NOMO-1 treated with dmso at 0.1 percent for 144 hours (cell line): ENCODE data around the gene NPTXR.
"Not testable (repeated sequence)": the region's sequence is repeated elsewhere in the genome, so short reads cannot be mapped to it uniquely, and the experiment has no call there.

Experiments
- DNase-seq: peaks from one replicate; lab custom pipeline; 2025; ENCODE audit not compliant: unreplicated experiment; lab: John Stamatoyannopoulos, UW

The NPTXR gene

DNA sequence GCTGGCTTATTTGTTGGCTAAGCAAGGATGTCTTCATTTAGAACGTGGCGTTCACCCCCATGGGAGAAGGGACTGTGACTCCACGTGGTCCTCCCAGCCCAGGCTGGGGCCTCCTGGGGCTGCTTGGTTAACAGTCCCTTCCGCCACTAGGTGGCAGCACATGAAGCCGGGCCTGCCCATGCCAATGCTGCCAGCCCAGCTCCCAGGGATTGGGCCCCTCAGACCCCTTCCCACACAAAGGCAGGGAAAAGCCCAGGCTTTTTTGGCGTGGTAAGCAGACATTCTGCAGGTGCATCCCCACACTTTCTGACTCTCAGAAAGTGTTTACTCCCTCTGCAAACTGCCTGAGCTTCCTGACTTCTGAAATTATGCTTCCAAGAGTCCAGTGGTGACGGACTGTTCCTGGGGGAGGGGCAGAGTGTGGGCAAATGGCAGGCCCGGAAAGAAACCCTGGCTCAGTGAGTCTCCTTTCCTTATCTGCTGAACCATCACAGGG is 25.1 kb upstream of the NPTXR start:
- peak; percentile 7 for DNase-seq

DNA sequence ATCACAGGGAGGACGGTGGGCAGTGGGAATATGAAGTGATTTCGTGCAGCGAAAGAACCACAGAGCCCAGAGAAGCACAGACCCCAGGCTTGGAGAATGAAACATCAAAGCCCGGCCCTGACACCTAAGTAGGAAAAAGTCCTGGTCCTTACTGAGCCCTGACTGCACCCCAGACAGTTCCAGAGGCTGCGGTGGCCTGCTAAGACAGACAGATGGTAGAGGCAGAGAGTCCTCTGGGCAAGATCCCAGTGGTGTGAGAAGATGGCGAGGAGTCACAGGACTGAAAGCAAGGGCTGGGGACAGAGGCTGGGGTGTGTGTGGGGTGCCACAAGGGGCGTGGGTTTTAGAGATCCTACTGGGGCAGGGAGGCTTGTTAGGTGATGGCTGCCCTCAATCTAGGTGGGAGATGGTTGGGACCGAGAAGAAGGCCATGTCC is 24.5 kb upstream of the NPTXR start:
- no peak for DNase-seq

DNA sequence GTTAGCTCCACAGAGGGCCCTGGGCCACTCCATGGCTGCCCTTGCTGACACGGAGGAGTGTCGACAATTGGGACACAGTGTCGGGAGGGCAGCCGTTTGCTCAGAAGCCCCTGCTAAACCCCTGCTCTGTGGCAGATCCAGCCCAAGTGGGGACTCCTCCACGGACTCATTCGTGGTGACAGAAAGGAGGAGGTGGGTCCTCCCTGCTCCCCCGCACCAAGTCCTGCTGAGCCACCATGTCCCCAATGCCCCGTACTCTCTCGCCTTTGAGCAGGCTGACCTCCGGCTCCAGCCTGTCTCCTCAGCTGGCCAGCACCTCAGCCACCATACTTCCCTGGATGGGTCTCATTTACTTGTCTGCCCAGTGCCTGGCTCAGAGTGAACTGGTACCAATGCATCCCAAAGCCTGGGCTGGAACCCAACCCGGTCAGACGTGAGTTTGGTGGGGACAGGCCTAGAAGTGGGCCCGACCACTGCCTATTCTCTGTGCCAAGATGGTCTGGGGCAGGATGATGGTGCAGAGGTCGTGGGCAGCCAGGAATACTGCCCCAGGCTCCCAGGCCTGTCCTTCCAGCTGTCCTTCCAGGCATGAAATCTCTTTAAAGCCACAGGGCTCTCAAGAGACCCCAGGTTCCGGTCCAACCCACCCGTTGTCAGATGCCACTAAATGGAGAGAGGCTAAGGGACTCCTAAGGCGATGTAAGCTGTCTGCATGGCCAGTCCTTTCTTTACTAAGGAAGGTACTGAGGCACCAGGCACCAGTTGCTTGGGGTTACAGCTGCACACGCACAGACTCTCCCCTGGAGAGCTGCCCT is 23.9 kb upstream of the NPTXR start:
- no peak for DNase-seq

DNA sequence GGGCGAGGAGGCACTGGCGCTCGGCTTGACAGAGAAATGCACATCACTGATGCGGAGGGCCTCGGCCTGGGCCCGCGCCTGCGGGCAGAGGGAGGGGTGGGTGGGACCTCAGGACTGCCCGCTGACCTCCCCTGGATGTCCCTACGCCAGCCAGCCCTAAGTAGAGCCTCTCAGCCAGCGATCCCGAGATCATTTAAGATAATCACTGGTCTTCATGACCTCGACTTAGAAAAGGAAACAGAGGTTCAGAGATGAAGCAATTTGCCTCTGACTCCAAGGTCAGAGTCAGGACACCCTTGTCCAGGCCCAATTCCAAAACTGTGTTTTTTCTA is 23.3 kb upstream of the NPTXR start:
- no peak for DNase-seq

GRCh38 chr22:38866399-38867123 is 22.7 kb upstream of the NPTXR start:
- no peak for DNase-seq

DNA sequence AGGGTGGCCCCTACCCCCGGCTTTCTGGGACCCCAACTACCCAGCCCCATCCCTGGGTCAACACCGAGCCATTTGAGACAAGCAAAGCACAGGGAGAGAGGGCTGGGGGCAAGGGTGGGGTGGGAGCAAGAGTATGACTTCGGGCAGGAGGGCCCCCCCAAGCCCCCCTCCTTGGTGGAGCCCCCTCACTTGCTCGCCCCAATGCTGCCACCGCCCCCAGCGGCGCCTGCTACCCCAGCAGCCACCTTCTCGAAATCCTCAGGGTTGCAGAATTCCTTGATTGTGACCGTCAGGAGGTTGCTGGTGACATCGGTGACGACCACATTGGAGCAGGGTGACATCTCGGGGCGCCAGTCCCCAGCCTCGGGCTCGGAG is 22.2 kb upstream of the NPTXR start:
- no peak for DNase-seq

DNA sequence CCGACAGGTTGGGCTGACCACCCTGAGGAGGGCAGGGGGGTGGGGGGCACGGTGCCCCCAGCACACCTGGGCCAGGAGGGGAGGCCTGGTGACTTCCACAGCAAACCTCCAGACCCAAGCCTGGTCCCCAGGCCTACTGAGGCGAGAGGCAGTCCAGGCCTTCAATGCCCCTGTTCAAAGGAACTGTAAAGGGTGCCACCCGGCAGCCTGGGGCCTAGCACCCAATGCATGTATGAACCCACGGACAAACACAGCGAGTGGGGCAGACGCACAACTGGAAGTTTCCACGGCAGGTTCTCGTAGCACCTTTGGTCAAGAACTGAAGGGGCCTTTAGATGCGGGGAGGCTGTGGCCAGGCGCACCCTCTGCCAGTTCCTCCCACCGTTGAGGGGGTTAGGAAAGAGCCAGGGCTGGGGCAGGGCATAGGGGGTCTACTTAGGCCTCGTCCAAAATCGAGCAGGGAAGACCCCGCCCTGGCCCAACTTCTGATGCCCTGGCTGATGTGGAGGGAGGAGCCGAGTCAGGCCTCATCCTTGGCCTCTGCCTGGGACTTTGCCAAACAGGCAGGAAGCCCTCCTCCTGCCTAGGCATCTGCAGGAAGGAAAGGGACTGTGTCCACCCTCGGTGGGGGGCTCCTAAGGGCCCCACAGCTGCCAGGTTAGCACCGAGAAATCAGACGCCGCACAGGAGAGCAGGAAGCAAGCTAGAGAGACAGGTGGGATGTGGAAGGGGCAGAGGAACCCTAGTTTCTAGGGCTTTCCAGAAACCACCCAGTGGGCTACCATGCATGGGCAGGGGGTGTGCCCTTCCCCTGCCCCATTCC is 21.6 kb upstream of the NPTXR start:
- no peak for DNase-seq

DNA sequence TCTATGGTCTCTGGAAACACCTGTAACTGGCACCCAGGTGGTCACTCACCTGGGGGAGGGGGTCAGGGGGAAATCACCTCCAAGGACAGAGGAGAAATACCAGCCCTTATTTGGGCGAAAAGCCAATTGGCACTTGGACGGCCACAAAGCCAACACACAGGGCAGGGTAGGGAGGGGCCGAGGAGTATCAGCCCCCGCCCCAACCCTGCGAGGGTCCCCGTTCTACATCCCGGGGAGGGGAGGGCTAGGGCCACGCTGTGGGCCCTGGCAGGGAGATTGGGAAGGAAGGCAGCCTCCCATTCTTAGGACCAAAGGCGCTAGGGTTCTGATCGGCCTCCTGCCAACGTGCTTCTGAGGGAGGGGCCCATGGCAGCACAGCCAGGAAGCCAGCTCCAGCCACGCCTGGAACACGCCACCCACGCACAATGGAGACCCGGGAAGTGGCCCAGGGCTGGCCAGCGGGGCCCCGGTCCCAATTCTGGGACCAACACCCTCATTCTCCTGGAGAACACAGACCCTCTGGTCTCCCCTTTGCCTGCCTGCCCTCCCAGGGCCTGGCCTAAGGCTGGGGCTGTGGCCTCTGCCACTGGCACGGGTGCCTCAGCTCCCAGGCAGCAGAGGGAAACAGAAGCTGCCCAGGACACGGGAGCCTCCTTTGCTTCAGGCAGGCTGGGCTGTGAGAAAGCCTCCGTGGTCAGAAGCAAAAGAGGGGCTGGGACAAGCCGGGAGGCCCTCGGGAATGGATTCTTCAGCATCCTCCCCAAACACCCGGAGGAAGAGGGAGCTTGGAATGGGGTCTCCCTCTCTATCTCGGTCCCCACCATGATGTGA is 20.7 kb upstream of the NPTXR start:
- DNase-seq = no peak

- DNase-seq = no peak
Measured at GRCh38 chr22:38863531-38864131, 19.8 kb upstream of the NPTXR start.

- no peak for DNase-seq
Measured at GRCh38 chr22:38862375-38863329, 18.8 kb upstream of the NPTXR start.

DNA sequence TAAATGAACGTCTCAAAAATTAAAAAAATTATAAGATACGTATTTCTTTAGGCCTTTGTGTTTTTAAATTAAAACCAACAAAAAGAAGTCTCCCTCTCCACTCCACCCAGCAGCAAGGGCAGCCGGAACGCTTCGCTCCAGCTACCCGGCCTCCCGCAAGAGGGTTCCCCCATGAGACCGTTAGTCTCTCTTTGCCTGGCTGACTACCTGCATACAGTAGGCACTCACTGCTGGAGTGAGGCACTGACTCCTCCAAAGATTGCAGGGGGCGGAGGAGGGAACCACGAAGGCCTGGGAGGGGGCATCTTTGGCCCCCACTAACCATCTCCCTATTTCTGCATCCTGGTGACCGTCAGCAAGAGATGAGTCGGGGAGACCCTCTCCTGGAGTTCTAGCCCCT is 18.1 kb upstream of the NPTXR start:
- DNase-seq = no peak

- DNase-seq = no peak
Measured at GRCh38 chr22:38861170-38861876, 17.5 kb upstream of the NPTXR start.

GRCh38 chr22:38860283-38861169 is 16.7 kb upstream of the NPTXR start:
- no peak for DNase-seq

DNA sequence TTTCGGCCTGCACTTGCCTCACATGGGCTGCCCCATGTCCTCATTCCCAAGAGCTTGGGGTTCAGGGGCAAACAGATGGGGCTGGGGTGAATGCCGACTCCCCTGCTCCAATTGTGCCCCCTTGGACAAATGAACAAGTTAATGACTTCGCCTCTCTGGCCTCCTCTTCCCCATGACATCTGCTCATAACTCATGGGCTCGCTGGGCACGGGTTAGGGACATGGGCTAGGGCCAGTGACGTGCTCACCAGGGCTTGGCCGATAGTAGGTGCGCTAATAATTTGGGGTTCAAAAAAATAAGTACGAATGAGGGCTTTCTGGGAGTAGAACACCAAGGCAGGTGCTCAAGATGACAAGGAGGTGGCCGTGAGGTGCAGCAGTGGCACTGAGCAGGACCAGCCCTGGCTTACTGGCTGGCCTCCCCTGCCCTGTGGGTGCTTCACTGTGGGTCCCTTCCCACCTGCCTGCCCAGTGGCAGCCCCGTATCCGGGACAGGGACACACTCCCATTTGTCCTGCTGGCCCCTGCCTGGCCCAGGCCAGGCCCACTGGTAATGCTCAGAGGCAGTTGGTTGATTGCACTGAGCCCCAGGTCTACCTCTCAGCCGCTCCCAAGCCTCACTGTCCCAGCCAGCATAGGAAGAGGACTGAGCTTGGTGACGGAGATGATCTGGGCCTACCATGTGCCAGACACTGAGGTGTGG is 15.9 kb upstream of the NPTXR start:
- no peak for DNase-seq

GRCh38 chr22:38858492-38858891 is 14.7 kb upstream of the NPTXR start:
- DNase-seq = no peak

GRCh38 chr22:38854476-38854875 is 10.6 kb upstream of the NPTXR start:
- DNase-seq = not testable (repeated sequence)

GRCh38 chr22:38853883-38854282 is 10.1 kb upstream of the NPTXR start:
- not testable (repeated sequence) for DNase-seq
